Peyer's patch (tissue), 4 donors: Measurements from ENCODE around the gene EMC10. TPM values are rescaled to one million over a fixed set of nuclear protein-coding genes. Genes with fewer than 3 reads are reported as not detected.
A peak's percentile ranks its signal among the peaks of the same experiment; 100 is the strongest.

ENCODE experiments used
- DNase-seq, 3 donors: peaks; one replicate each; pipeline ENCODE4 v3.0.0-alpha.2; 2017 to 2019
- H3K27ac ChIP-seq, 4 donors: fragments of 200-600 bp; sonication (generic); one replicate each; pipeline ENCODE4 v1.5.1; 2016 to 2019
- H3K27me3 ChIP-seq, 2 donors: fragments of 200-600 bp; sonication (generic); one replicate each; pipeline ENCODE4 v1.5.1; 2019
- H3K36me3 ChIP-seq, 3 donors: fragments of 200-600 bp; sonication (generic); one replicate each; pipeline ENCODE4 v1.5.1; 2016 to 2019
- H3K4me1 ChIP-seq, 4 donors: fragments of 200-600 bp; sonication (generic); one replicate each; pipeline ENCODE4 v1.5.1; 2016 to 2019
- H3K4me3 ChIP-seq, 4 donors: fragments of 200-600 bp; sonication (generic); 1 replicate in 3 of 4; 2 replicates in 1 of 4; pipeline ENCODE4 v1.5.1; 2016 to 2019; ENCODE audit warnings: mild to moderate bottlenecking in 1 of 4
- H3K9me3 ChIP-seq, 4 donors: fragments of 200-600 bp; sonication (generic); one replicate each; pipeline ENCODE4 v1.5.1; 2016 to 2019; ENCODE audit warnings: mild to moderate bottlenecking in 1 of 4
- CTCF ChIP-seq, 6 experiments: fragments of 450-650 bp in 4 of 6; fragments of 200-600 bp in 2 of 6; sonication (generic) in 1 of 6; IDR thresholded peaks; one replicate each; pipeline ENCODE4 v1.5.1; 2017 to 2019; ENCODE audit warnings: antibody characterized with exemption in 6 of 6, mild to moderate bottlenecking in 3 of 6, moderate library complexity in 1 of 6
- POLR2A ChIP-seq, 2 donors: fragments of 450-650 bp; IDR thresholded peaks; one replicate each; pipeline ENCODE4 v1.5.1; 2017; ENCODE audit warnings: antibody characterized with exemption in 2 of 2, mild to moderate bottlenecking in 2 of 2, moderate library complexity in 2 of 2
- total RNA-seq, 4 donors: library from RNA; depleted of rRNA; stranded (reverse); fragments of >200 nt; gene quantifications; one replicate each; pipeline ENCODE4 v1.1.0, GENCODE V29; 2016

EMC10 gene
- total RNA-seq, 4 donors from 2014 or later, result 63.5 to 134 (median 117) TPM

GRCh38 chr19:50512999-50513745 is 36.9 kb downstream of the EMC10 start:
- peak in 1 of 3 donors; percentile 38 for DNase-seq
- TF ChIP-seq CTCF (IDR thresholded peaks at IDR 0.05) (no peak), POLR2A (IDR thresholded peaks at IDR 0.05) (no peak)
- Histone ChIP-seq H3K27ac (no peak overlapping the region), H3K4me3 (peak overlapping the region in 2 of 4 donors; percentile 27 to 34), H3K9me3 (no peaks in the 10 kb centered on the region), H3K36me3 (no peaks in the 10 kb centered on the region), H3K27me3 (no peaks in the 10 kb centered on the region), H3K4me1 (peaks cover 0 to 8% (median 3%) of the 10 kb centered on the region in 4 donors)

GRCh38 chr19:50513746-50514345 is 37.5 kb downstream of the EMC10 start, which contains the start of gene ASPDH:
Gene ASPDH, minus strand, starts transcription at chr19:50513913. Its CDS starts 90 bp downstream, at chr19:50513823.
- TF ChIP-seq CTCF (IDR thresholded peaks at IDR 0.05), result no peak
- TF ChIP-seq POLR2A (IDR thresholded peaks at IDR 0.05), result peak in 1 of 2 donors; percentile 41
- DNase-seq, result peak in 1 of 3 donors; percentile 60
- H3K36me3 ChIP-seq, result no peaks in the 10 kb centered on the region
- no peak within 1 kb of the TSS for H3K27ac ChIP-seq
- H3K27me3 ChIP-seq, result no peaks in the 10 kb centered on the region
- peaks cover 0 to 8% (median 3%) of the 10 kb centered on the region in 4 donors for H3K4me1 ChIP-seq
- no peaks in the 10 kb centered on the region for H3K9me3 ChIP-seq
- H3K4me3 ChIP-seq, result peak within 1 kb of the TSS in 2 of 4 donors; percentile 27 to 34

- TF ChIP-seq CTCF (IDR thresholded peaks at IDR 0.05), result no peak
- no peak for TF ChIP-seq POLR2A (IDR thresholded peaks at IDR 0.05)
- no peaks in the 10 kb centered on the region for H3K36me3 ChIP-seq
- peaks cover 0 to 8% (median 3%) of the 10 kb centered on the region in 4 donors for H3K4me1 ChIP-seq
- H3K27me3 ChIP-seq, result no peaks in the 10 kb centered on the region
- no peak overlapping the region for H3K27ac ChIP-seq
- H3K9me3 ChIP-seq, result no peaks in the 10 kb centered on the region
- no peak overlapping the region for H3K4me3 ChIP-seq
- DNase-seq, result no peak
Measured at GRCh38 chr19:50514346-50515167, 38.2 kb downstream of the EMC10 start.

GRCh38 chr19:50515168-50515561 is 38.9 kb downstream of the EMC10 start:
- Histone ChIP-seq H3K27me3 (no peaks in the 10 kb centered on the region), H3K4me3 (no peak overlapping the region), H3K36me3 (no peaks in the 10 kb centered on the region), H3K27ac (no peak overlapping the region), H3K4me1 (peaks cover 0 to 6% (median 3%) of the 10 kb centered on the region in 4 donors), H3K9me3 (no peaks in the 10 kb centered on the region)
- DNase-seq, result no peak
- no peak for TF ChIP-seq POLR2A (IDR thresholded peaks at IDR 0.05)
- TF ChIP-seq CTCF (IDR thresholded peaks at IDR 0.05), result no peak

GRCh38 chr19:50516456-50516855 is 40.1 kb downstream of the EMC10 start:
- Histone ChIP-seq H3K9me3 (no peaks in the 10 kb centered on the region), H3K27me3 (no peaks in the 10 kb centered on the region), H3K27ac (no peak overlapping the region), H3K4me1 (no peaks in the 10 kb centered on the region), H3K4me3 (no peak overlapping the region), H3K36me3 (no peaks in the 10 kb centered on the region)
- TF ChIP-seq CTCF (IDR thresholded peaks at IDR 0.05) (no peak), POLR2A (IDR thresholded peaks at IDR 0.05) (no peak)
- DNase-seq, result no peak
